HAP-1 (cell line): ENCODE measurements around the gene NOS1AP.

ENCODE experiments used
- DNase-seq, 2 experiments: peaks; one replicate each; pipeline ENCODE4 v3.0.0-alpha.2; 2016 to 2020; ENCODE audit warnings: low spot score in 2 of 2
- H3K27me3 ChIP-seq: fragments of 250-450 bp; sonication (Bioruptor Pico); 2 replicates; pipeline ENCODE4 v1.5.1; 2020; ENCODE audit warnings: low read depth, mild to moderate bottlenecking, moderate library complexity
- H3K36me3 ChIP-seq: fragments of 250-450 bp; sonication (Bioruptor Pico); replicated peaks from 2 replicates; pipeline ENCODE4 v1.5.1; 2020; ENCODE audit warnings: mild to moderate bottlenecking
- H3K4me1 ChIP-seq: fragments of 250-450 bp; sonication (Bioruptor Pico); 2 replicates; pipeline ENCODE4 v1.5.1; 2020; ENCODE audit warnings: mild to moderate bottlenecking
- H3K4me3 ChIP-seq: fragments of 250-450 bp; sonication (Bioruptor Pico); 2 replicates; pipeline ENCODE4 v1.5.1; 2020; ENCODE audit warnings: mild to moderate bottlenecking, moderate library complexity
- H3K9me3 ChIP-seq: fragments of 250-450 bp; sonication (Bioruptor Pico); 2 replicates; pipeline ENCODE4 v1.5.1; 2020; ENCODE audit warnings: mild to moderate bottlenecking, moderate library complexity
- in situ Hi-C: fragments of 300-500 bp; cut with MboI; formaldehyde crosslinking; loops from 3 replicates; pipeline ENCODE4 v1.14.3; 2020; ENCODE audit warnings: low sequenced_read_pairs, inconsistent platforms, mixed read lengths

The NOS1AP gene

GRCh38 chr1:162180813-162181212 lies 111.3 kb downstream of the NOS1AP start:
- in situ Hi-C loops: no loop called here
- H3K27me3 ChIP-seq: no peaks in the 10 kb centered on the region
- no peaks in the 10 kb centered on the region for H3K9me3 ChIP-seq
- no peaks in the 10 kb centered on the region for H3K36me3 ChIP-seq
- peaks cover 5% of the 10 kb centered on the region for H3K4me1 ChIP-seq
- peak; percentile 43 to 64 for DNase-seq
- no peak overlapping the region for H3K4me3 ChIP-seq

- H3K4me3 ChIP-seq: no peak overlapping the region
- no peaks in the 10 kb centered on the region for H3K9me3 ChIP-seq
- in situ Hi-C loops: no loop called here
- H3K4me1 ChIP-seq: peaks cover 5% of the 10 kb centered on the region
- no peaks in the 10 kb centered on the region for H3K27me3 ChIP-seq
- no peaks in the 10 kb centered on the region for H3K36me3 ChIP-seq
- no peak for DNase-seq
Measured at GRCh38 chr1:162182090-162182489, 112.6 kb downstream of the NOS1AP start.

GRCh38 chr1:162185314-162186025 lies 116.0 kb downstream of the NOS1AP start:
- no peak for DNase-seq
- H3K4me1 ChIP-seq: peaks cover 4% of the 10 kb centered on the region
- in situ Hi-C loops: no loop called here

GRCh38 chr1:162186026-162186374 lies 116.5 kb downstream of the NOS1AP start:
- in situ Hi-C loops: no loop called here
- Histone ChIP-seq H3K36me3 (no peaks in the 10 kb centered on the region), H3K4me1 (no peaks in the 10 kb centered on the region; the same call in 1 of the 2 replicates), H3K9me3 (no peaks in the 10 kb centered on the region), H3K4me3 (no peak overlapping the region), H3K27me3 (no peaks in the 10 kb centered on the region)
- no peak for DNase-seq

More at GRCh38 chr1:162185314-162186025, 116.0 kb downstream of the NOS1AP start:
- Histone ChIP-seq H3K27me3 (no peaks in the 10 kb centered on the region), H3K9me3 (no peaks in the 10 kb centered on the region), H3K36me3 (no peaks in the 10 kb centered on the region), H3K4me3 (no peak overlapping the region)

GRCh38 chr1:162186406-162186805 lies 116.9 kb downstream of the NOS1AP start:
- no peaks in the 10 kb centered on the region for H3K36me3 ChIP-seq
- no peaks in the 10 kb centered on the region for H3K27me3 ChIP-seq
- DNase-seq: no peak
- H3K9me3 ChIP-seq: no peaks in the 10 kb centered on the region
- no peaks in the 10 kb centered on the region for H3K4me1 ChIP-seq
- in situ Hi-C loops: no loop called here
- H3K4me3 ChIP-seq: no peak overlapping the region

- no peak for DNase-seq
- Histone ChIP-seq H3K9me3 (no peaks in the 10 kb centered on the region), H3K4me3 (no peak overlapping the region), H3K4me1 (no peaks in the 10 kb centered on the region), H3K36me3 (no peaks in the 10 kb centered on the region), H3K27me3 (no peaks in the 10 kb centered on the region)
- in situ Hi-C loops: no loop called here
Measured at GRCh38 chr1:162187687-162188276, 118.3 kb downstream of the NOS1AP start.

- H3K4me1 ChIP-seq: no peaks in the 10 kb centered on the region
- no peaks in the 10 kb centered on the region for H3K36me3 ChIP-seq
- in situ Hi-C loops: no loop called here
- H3K9me3 ChIP-seq: no peaks in the 10 kb centered on the region
- no peak for DNase-seq
- H3K4me3 ChIP-seq: no peak overlapping the region
- no peaks in the 10 kb centered on the region for H3K27me3 ChIP-seq
Measured at GRCh38 chr1:162189345-162189744, 119.9 kb downstream of the NOS1AP start.

- Histone ChIP-seq H3K36me3 (no peaks in the 10 kb centered on the region), H3K9me3 (no peaks in the 10 kb centered on the region), H3K27me3 (no peaks in the 10 kb centered on the region), H3K4me3 (no peak overlapping the region), H3K4me1 (no peaks in the 10 kb centered on the region)
- no peak for DNase-seq
- in situ Hi-C loops: no loop called here
Measured at GRCh38 chr1:162191396-162192305, 122.2 kb downstream of the NOS1AP start.

GRCh38 chr1:162192306-162192678 lies 122.8 kb downstream of the NOS1AP start:
- Histone ChIP-seq H3K4me3 (no peak overlapping the region), H3K9me3 (no peaks in the 10 kb centered on the region), H3K27me3 (no peaks in the 10 kb centered on the region), H3K4me1 (no peaks in the 10 kb centered on the region), H3K36me3 (no peaks in the 10 kb centered on the region)
- DNase-seq: no peak
- in situ Hi-C loops: no loop called here

GRCh38 chr1:162192763-162193162 lies 123.3 kb downstream of the NOS1AP start:
- H3K36me3 ChIP-seq: no peaks in the 10 kb centered on the region
- H3K27me3 ChIP-seq: no peaks in the 10 kb centered on the region
- no peaks in the 10 kb centered on the region for H3K4me1 ChIP-seq
- H3K9me3 ChIP-seq: no peaks in the 10 kb centered on the region
- in situ Hi-C loops: no loop called here
- no peak overlapping the region for H3K4me3 ChIP-seq
- DNase-seq: no peak

GRCh38 chr1:162193221-162193620 lies 123.7 kb downstream of the NOS1AP start:
- DNase-seq: no peak
- H3K9me3 ChIP-seq: no peaks in the 10 kb centered on the region
- no peaks in the 10 kb centered on the region for H3K36me3 ChIP-seq
- H3K27me3 ChIP-seq: no peaks in the 10 kb centered on the region
- H3K4me3 ChIP-seq: no peak overlapping the region
- in situ Hi-C loops: no loop called here
- peaks cover 3% of the 10 kb centered on the region for H3K4me1 ChIP-seq

GRCh38 chr1:162193815-162194214 lies 124.3 kb downstream of the NOS1AP start:
- DNase-seq: no peak
- Histone ChIP-seq H3K27me3 (no peaks in the 10 kb centered on the region), H3K36me3 (no peaks in the 10 kb centered on the region), H3K4me3 (no peak overlapping the region), H3K4me1 (peaks cover 7% of the 10 kb centered on the region), H3K9me3 (no peaks in the 10 kb centered on the region)
- in situ Hi-C loops: no loop called here

- Histone ChIP-seq H3K4me1 (peaks cover 7% of the 10 kb centered on the region), H3K9me3 (no peaks in the 10 kb centered on the region), H3K27me3 (no peaks in the 10 kb centered on the region), H3K4me3 (no peak overlapping the region), H3K36me3 (no peaks in the 10 kb centered on the region)
- in situ Hi-C loops: no loop called here
- DNase-seq: no peak
Measured at GRCh38 chr1:162195567-162195966, 126.1 kb downstream of the NOS1AP start.

- Histone ChIP-seq H3K36me3 (no peaks in the 10 kb centered on the region), H3K4me3 (no peak overlapping the region), H3K4me1 (peaks cover 9% of the 10 kb centered on the region), H3K27me3 (no peaks in the 10 kb centered on the region), H3K9me3 (no peaks in the 10 kb centered on the region)
- no peak for DNase-seq
- in situ Hi-C loops: no loop called here
Measured at GRCh38 chr1:162196387-162196786, 126.9 kb downstream of the NOS1AP start.
